GM21529 (cell line): ENCODE data around the gene C6orf141.

Experiments
- ATAC-seq: cut with Tn5 transposase; IDR thresholded peaks from one replicate; pipeline ENCODE4 v1.9.1; 2021; ENCODE audit not compliant: unreplicated experiment

C6orf141 gene

DNA sequence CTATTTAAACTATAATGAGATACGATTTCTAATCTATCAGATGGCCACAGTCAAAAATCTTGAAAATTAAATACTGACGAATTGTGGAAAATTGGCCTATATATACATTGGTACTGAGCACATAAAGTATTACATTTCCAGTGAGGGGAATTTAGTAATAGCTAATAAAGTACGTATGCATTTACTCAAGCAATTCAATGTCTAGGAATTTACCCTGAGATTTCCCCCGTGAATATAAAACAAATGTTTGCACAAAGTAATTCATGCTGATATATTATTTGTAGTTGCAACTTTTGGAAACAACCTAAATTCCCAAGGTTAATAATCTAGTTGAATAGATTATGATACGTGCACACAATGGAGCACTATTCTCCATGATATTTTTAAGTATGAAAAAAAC is 14.7 kb upstream of the C6orf141 start:
- no peak for ATAC-seq

DNA sequence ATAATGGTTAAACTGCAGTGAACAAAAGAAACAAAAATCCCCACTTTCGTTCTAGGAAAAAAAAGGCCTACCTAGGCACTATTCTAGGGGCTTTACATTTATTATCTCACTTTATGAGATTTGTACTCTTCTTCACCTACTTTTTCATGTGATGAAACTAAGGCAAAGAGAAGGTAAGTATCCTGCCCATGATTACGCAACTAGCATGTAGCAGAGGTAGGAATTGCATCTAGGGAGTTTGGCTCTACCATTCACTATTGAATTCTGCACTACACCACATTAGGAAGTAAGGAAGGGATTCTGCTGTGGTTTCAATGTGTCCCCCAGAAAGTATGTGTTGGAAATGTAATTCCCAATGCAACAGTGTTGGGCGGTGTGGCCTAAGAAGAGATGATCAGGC is 11.4 kb upstream of the C6orf141 start:
- ATAC-seq: no peak

DNA sequence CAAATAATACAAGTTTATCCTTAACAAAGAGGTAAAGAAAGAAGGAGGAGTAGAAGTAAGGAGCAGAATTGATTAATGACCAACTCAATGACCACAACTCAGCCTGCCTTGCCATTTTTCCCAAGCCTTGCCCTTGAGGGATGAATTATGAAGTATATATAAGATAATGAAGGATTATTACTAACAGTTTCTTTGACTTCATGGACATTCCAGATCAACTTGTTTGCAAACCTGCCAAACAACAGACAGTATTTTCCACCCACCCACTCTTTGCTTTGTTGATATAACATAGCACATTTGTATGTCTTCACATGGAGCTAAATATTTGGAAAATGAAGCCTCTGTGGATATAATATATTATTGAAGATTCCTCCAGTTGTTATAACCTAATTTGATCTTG is 9.9 kb upstream of the C6orf141 start:
- ATAC-seq: no peak

DNA sequence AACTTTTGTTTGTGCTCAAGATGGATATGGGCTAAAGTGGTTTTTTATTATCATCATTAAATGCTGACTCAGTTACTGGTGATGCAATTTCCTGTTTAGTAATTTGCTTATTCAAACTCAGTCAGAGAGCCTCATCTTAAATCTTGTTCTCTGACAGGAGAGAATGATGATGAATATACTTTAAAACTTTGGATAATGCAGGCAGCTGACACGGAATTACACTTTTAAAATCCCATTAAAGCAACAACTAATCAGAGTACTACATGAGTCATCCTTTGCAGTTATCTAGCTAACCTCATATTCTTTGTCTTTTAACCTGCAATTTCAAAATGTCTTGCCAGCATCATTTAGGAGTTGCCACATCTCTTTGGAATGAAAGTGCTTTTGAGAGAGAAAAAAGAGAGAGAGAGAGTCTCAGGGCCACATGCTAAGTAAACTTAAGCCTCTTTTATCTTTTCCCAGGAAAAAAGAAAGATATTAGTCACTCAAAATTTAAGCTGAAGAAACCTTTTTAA is 9.2 kb upstream of the C6orf141 start:
- ATAC-seq: no peak

DNA sequence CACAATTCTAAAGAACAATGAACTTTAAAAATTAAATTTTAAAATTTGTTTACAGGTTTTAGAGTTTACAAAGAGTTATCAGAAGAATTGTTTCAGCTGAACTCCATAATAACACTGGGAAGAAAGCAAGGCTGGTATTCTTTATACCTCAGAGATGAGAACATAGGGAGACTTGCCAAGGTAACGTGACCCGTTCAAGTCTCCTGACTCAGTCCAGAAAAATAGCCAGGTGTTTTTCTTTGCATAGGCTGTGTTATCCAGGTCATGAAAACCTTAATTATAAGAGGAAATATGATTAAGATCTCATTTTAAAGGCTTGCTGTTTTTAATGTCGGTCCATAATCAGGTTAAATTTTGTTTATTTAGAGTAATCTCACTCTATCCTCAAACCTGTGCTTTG is 8.5 kb upstream of the C6orf141 start:
- no peak for ATAC-seq

DNA sequence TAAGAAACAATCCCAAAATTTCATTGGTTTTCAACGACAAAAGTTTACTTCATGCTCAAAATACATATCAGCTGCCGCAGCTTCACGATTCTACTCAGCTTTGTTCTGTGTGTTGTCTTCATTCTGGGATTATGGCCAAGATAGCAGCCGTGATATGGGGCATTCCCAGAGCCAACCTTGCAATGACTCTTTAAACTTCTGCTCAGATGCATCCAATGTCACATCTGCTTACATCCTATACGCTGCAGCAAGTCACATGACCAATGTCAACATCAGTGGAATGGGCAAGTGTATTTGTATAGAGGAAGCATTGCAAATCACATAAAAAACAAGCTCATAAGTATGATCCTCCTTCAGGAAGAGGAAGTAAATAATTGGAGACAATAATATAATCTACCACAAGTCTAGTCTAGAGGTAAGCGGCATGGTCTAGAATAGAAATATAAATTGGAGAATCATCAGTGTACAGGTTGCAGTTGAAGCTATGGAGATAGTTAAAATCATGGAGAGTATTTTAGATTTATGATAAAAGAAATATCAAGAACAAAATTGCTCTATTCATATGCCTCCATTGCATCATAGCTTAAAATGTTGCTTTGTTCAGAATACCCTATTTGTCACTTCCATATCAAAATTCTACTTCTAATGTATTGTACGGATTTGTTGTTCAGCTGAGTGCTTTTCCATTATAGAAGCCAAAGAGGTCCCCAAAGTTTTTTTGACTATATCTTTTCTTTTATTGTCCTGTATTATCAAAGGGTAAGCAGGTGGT is 7.2 kb upstream of the C6orf141 start:
- no peak for ATAC-seq

DNA sequence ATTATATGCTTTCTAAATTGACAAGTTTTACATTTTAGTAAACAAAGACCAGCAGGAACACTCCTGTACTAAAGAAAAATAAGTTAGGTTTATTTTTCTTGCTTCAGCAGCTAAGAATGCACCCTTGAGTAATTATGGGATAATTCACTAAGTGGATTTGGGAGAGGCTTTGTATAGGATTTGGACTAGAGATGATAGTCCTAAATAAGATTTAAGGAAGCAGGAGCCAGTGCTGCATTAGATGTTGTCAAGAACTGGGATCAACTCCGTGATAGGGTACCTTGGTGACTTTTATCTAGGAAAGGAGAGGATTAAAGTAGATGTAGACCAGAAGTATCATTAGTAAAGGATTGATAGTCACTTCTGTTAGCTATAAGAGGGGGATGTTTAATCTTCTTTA is 4.1 kb upstream of the C6orf141 start:
- ATAC-seq: no peak

DNA sequence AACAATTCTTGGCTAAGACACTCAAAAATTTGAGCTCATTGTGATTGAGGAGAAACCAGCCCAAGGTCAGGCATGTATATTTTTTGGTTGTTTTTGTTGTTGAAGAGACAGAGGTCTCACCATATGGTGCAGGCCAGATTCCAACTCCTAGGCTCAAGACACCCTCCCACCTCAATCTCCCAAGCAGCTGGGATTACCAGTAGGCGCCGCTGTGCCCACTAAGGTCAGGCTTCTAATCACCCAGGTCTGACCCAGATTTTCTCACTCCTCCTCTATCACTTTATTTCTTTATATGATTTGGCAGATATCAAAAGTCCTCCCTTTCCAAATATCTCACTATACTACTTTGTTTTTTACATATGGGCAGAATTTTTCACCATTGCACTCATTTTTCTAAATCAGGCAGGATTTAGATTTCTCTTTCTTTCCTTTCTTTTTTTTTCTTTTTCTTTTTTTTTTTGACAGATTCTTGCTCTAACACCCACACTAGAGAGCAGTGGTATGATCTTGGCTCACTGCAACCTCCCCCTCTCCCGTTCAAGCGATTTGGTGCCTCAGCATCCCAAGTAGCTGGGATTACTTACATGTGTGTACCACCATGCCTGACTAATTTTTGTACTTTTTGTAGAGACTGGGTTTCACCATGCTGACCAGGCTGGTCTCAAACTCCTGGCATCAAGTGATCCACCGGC is 1.7 kb upstream of the C6orf141 start:
- no peak for ATAC-seq

DNA sequence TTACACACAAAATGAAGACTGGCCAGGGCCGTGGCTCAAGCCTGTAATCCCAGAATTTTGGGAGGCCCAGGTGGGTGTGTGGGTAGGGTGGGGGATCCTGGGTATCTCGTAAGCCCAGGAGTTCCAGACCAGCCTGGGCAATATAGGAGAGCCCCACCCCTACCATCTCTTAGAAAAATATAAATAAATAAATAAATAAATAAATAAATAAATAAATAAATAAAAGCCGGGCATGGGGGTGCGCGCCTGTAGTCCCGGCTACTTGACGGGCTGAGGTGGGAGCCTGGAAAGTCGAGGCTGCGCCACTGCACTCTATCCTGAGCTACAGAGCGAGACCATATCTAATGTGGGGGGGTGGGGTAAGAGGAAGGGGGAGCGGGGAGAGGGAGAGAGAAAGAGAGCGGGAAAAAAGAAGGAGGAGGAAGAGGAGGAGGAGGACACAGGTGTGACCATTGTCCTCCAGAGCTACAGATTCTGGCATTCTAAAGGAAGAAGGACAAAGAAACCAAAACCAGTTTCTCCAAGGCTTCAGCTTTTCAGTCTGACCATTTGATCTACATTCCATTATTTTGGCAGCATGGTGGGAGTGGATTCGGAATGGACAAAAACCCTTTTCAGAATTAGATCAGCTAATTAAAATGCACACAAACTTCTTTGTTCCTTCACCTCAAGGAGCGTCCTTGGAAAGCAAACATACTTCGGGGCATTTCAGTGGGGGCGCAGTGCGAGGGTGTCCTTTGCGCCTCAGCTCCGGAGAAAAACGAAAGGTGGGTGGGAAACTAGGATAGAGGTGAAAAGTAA is 577 bp upstream of the C6orf141 start:
- ATAC-seq: no peak

DNA sequence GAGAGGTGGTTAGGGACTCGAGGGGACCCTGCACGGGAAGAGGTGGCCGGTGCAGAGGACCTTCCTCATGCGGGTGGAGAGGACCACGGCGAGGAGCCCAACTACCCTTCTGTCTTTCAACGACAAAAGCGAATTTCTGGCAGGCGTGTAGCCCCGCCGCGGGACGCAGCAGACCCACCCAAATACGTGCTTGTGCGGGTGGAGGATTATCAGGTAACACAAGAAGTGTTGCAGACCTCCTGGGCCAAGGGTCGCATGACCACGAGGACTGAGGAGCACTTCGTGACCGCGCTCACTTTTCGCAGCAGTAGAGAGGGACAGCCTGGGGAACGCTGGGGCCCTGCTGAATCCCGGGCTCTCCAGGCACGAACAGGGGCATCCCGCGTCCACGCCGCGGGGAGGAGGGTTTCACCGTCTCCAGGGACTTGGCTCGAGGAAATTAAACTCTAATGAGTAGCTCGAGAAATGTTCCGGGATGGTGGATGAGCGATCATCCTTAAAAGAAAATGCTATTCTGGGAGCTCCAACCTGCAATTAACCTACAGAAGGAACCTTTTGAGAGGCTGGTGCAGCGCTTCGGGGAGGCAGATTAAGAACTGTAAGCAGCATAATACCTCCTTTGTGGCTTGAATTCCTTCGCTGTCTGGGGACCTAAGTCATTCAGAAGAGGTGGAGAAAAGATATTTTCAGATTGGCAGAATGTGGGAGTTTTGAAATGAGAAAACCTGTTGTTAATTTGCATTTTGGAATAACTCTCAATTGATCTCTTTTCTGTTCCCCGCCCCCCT is 804 bp downstream of the C6orf141 start:
- ATAC-seq: peak; percentile 53

DNA sequence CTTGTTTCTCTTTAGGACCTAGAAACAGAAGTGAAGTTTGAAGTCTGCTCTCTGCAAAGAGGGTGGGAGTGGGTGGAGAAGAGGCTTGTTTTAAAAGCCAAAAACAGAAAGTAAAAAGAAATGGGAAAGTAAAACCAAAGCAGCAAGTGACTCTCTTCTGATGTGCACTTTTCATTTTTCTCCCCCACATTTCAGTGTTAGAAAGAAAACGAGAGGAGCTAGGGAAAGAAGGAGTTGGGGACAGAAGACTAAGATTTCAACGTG is 1.3 kb downstream of the C6orf141 start:
- ATAC-seq: peak; percentile 68

DNA sequence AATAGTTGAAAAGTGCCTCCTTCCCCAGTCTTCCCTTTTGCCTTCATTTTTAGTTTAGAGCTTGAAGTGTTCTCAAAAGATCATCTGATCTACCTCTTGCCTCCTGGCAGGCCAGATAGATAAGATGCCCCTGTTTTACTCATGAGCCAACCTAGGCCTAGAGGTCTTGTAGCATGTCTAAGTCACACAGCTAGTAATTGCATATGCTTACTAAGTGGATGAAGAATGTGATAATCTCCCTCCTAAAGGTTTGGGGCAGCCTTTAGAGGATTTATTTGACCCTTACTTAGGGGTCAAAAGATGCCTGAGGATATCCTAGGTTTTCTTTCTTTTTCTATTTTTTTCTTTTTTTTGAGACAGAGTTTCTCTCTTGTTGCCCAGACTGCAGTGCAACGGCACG is 2.1 kb downstream of the C6orf141 start:
- ATAC-seq: no peak

DNA sequence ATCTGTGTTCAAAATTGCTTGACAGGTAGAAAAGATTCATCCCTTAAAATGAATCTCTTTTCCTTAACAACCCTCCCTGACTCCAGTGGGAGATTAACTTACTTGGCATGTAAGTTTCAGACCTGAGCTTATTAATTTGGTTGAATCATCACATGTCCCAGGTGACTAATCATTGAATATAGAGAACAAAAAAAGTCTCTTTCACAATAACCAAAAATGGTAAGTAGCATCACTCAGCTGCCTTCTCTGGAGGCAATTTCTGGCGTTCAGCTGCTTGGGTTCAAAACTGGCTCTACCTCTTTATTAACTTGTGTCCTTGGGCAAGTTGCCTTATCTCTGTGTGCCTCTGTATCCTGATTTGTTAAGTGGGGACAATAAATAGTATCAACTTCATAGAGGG is 2.9 kb downstream of the C6orf141 start:
- ATAC-seq: no peak

DNA sequence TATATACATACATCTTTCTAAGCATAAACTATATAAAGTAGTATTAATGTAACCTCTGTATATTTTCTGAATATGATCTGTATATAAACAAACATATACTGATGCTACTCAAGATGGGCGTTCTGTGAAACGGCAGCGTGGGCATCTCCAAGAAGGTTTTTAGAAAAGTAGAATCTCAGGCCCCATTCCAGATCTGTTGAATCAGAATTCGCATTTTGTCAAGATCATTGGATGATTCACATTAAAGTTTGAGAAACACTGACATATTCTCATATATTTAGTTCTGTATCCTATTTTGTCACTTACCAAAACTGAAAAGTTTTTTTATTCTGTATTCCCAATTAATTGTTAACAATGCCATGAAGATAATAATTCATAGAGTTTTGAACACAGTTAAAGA is 5.5 kb downstream of the C6orf141 start:
- no peak for ATAC-seq

DNA sequence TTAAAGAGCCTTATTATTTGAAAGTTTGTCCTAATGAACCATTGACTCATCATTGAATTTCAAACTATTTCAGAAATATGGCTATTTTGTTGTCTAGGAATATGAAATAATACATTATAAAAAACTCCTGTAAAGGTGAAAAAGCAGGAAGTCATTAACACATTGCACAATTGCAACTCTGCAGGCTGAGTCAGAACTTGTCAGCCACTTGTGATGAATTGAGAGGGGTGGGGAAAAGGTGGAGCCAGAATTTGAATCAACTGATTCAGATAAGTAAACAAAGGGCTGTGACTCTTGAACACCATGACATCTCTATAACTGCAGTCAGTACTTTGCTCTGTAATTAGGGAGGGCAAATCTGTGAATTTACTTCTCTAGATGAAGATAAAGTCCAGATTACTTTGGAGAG is 6.0 kb downstream of the C6orf141 start:
- no peak for ATAC-seq

DNA sequence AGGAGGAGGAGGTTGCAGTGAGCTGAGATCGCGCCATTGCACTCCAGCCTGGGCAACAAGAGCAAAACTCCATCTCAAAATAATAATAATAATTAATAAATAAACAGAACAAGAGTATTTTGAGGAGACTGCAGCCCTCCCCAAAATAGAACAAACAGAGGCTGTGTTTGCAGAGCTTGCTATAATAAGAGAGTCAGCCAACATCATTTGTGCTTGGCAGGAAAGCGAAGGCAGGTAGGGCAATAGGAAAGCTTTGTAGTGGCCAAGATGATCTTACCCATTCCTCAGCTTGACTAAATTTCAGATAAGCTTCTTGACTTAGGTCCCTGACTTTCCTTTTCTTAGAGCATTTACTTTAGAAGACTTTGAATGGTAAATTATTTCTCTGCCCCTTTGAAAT is 6.7 kb downstream of the C6orf141 start:
- ATAC-seq: no peak

DNA sequence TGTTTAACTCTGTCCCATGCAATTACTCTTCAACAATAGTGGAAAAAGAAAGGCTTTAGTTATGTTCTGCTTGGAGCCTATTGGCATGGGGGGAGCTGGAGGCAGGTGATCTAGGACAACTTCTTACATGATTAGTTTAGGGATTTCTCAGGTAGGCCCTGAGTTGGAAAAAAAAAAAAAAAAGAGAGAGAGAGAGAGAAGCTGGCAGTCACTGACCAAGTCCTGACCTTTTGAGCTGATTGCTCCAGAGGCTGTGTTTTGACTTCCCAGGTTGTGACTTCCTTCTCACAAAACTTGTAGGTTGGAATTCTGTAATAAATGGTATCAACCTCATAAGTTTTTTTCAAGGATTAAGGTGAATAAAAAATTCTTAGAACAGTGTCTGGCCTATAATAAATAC is 7.8 kb downstream of the C6orf141 start:
- ATAC-seq: no peak

DNA sequence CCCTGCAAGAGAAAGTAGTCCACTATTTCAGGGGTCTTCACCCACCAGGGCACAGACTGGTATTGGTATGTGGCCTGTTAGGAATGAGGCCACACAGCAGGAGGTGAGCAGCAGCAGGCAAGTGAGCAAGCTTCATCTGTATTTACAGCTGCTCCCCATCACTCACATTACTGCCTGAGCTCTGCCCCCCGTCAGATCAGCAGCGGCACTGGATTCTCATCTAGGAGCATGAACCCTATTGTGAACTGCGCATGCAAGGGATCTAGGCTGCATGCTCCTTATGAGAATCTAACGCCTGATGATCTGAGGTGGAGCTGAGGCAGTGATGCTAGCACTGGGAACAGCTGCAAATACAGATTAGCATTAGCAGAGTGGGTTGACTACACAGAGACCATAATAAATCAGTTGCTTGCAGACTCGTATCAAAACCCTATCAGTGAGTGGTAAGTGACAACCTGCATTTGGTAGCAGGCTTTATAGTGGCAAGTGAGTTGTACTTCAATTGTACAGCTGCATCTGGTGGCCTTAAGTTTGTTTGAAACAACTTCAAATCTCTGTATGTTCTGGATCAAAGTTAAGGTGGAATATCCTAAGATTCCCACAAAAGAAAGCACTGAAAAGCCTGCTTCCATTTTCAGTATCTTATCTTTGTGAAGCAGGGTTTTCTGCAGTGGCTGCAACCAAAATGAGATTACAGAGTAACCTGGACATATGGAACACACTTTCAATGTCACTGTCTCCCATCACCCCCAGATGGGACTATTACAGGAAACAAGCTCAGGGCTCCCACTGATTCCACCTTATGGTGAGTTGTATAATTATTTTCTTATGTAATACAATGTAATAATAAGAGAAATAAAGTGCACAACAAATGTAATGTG is 12.8 kb downstream of the C6orf141 start:
- ATAC-seq: no peak

DNA sequence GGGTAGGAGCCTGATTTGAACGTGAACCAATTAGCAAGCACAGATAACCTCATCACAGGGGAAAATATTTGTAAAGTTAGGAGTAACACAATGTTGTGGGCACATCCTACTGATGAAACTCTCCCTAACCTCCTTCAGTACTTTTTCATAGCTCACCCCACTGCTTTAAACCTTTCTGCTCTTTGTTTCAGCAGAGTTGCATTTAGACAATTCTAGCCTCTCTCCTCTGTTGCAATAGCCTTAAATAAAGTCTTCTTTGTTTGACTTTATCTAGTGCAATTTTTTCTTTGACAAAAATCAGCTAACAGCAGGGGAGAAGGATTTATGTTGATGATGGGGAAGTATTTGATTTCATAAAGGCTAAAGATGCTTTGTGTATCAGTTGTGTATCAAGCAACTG is 14.1 kb downstream of the C6orf141 start:
- ATAC-seq: no peak

DNA sequence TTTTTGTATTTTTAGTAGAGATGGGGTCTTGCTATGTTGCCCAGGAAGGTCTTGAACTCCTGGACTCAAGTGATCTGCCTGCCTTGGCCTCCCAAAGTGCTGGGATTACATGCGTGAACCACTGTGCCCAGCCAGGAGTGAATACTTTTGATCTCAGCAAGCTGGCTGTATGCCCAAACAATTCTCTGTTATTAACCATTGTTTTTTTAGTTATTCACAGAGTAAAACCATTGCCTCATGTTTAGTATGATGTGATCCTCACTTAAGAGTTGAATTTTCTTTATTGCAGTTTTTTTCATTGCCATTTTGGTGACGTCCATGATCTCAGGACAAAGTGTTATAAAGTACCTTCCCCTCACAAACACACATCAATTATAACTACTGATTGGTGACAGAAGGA is 14.8 kb downstream of the C6orf141 start:
- ATAC-seq: no peak
